ENCODE data around the gene BCL2.
A peak's percentile ranks its signal among the peaks of the same experiment; 100 is the strongest.

DNA sequence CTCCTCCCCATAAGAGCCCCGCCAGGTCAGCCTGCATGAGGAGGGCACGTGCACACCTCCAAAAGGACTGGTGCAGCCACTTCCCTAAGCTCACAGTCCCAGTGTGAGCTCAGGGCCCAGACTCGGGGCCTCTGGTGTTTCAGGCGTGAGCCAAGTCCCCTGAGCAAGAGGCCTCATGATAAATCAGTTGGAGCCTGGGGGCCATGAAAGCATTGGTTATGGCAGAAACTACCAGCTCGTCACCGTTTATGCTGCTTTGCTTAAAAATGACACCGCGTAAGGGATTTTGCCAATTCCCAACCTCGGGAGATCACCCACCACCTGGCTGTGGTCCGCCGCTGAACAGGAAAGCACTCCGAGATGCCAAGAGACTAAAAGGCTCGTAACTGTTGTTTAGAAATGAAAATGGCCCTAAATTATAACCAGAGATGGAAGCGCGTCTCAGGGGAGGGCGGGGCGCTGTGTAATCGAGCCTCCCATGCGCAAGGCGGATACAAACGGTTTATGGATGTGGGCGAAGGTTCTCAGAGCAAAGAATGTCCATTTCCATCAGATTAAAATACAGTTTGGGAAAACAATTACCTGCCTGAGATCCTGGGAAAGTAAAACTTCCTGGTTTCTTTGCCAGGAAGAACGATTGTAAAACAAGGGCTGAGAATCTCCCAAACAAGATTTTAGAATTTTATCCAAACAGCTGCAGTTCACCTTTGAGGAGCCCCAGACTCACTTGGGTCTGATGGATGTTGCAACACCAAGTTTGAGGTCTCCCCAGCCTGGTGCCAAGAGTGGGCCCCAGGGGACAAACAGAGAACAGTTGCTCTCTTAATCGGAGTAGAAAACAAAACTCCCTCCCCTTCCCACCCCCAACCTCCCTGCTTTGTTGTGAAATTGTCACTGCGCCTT is 141.4 kb downstream of the BCL2 start:
- TF ChIP-seq, protein P1, sequence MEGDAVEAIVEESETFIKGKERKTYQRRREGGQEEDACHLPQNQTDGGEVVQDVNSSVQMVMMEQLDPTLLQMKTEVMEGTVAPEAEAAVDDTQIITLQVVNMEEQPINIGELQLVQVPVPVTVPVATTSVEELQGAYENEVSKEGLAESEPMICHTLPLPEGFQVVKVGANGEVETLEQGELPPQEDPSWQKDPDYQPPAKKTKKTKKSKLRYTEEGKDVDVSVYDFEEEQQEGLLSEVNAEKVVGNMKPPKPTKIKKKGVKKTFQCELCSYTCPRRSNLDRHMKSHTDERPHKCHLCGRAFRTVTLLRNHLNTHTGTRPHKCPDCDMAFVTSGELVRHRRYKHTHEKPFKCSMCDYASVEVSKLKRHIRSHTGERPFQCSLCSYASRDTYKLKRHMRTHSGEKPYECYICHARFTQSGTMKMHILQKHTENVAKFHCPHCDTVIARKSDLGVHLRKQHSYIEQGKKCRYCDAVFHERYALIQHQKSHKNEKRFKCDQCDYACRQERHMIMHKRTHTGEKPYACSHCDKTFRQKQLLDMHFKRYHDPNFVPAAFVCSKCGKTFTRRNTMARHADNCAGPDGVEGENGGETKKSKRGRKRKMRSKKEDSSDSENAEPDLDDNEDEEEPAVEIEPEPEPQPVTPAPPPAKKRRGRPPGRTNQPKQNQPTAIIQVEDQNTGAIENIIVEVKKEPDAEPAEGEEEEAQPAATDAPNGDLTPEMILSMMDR (IDR thresholded peaks at IDR 0.05), result no peak
- TF ChIP-seq POLR2AphosphoS5 (IDR thresholded peaks at IDR 0.05) (peak in 3 of 4 donors; percentile 24 to 43 (median 35)), EP300 (IDR thresholded peaks at IDR 0.05) (no peak)

Measured in sigmoid colon (tissue), 4 donors.